HG03064 (cell line): ENCODE data around the gene PRRT2.

Experiments
- ATAC-seq: cut with Tn5 transposase; IDR thresholded peaks from one replicate; pipeline ENCODE4 v1.9.1; 2021; ENCODE audit warnings: low read depth; ENCODE audit not compliant: unreplicated experiment

PRRT2 gene

DNA sequence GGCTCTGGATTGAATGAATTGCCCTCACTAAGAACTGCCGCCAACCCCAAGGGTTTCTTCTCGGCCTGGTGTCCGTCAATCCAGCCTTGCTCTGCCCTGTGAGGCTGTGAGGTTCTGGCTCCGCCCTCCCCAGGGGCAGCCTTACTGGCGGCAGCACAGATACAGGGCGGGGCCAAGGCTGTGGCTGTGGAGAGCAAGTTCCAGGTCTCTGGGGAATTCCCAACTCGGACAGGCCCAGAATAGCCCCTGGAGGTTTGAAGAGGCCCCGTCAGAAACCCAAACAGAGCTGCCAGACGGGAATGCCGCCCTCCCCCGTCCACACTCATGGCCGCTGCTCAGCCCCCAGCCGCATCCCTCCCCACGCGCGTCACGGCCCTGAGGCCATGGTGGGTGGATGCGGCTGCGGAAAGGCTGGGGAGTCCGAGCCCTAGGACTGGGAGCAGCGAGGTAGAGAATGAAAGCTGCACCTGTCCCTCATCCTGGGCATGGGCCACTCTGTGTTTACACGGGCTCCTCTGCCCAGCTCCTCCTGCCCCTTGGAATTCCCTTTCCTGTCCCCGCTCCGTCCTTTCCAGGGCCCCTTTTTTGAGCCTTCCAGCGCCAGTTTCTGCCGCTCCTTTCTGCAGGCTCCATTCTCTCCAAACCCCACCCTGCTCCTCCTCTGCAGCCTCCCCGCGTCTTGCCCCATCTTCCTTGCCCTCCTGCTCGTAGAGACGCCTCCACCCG, 660 bp upstream of the PRRT2 start:
- ATAC-seq, result peak; percentile 40

GRCh38 chr16:29812754-29813643, 1.0 kb downstream of the PRRT2 start:
- ATAC-seq, result no peak

DNA sequence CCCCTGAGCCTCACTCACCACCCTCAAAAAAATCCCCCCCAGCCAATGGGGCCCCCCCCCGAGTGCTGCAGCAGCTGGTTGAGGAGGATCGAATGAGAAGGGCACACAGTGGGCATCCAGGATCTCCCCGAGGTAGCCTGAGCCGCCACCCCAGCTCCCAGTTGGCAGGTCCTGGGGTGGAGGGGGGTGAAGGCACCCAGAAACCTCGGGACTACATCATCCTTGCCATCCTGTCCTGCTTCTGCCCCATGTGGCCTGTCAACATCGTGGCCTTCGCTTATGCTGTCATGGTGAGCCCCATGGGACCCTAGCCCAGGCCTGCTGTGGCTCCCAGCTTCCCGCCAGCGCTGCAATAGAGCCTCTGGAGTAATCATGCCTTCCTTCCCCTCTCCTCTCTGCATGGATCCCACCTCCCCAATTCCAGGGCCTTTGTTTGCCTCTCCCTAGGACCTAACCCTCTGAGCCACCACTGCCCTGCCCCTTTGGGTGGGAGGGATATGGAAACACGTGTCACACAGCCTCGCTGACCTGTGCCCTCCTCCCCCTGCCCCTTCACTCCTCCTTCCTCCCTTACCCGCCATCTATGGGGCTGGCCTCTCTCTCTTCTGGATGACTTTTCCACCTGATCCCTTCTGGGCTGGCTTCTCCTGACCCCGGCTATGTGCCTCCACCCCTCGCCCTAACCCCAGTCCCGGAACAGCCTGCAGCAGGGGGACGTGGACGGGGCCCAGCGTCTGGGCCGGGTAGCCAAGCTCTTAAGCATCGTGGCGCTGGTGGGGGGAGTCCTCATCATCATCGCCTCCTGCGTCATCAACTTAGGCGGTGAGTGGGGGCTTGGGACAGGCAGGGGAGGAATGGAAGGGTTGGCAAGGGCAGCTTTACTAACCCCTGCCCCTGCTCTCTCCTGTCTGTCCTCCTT, 1.9 kb downstream of the PRRT2 start:
- no peak for ATAC-seq

DNA sequence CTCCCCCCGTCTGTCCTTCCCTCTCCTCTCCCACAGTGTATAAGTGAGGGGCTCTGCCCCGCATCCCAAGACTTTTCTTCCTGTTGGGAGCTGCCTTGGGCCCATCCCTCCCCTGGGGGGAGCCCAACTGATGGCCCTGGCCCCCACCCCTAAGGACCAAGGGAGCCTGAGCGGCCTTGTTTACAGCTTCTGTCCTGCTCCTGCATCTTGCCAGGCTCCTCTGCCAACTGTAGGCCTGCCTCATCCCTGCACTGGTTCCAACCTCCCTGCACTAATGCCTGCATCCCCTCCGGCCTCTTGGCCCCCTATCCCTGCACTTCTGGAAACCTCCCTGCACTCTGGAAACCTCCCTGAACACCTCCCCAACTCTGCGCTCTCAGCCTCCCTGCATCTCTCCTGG, 2.6 kb downstream of the PRRT2 start:
- no peak for ATAC-seq

DNA sequence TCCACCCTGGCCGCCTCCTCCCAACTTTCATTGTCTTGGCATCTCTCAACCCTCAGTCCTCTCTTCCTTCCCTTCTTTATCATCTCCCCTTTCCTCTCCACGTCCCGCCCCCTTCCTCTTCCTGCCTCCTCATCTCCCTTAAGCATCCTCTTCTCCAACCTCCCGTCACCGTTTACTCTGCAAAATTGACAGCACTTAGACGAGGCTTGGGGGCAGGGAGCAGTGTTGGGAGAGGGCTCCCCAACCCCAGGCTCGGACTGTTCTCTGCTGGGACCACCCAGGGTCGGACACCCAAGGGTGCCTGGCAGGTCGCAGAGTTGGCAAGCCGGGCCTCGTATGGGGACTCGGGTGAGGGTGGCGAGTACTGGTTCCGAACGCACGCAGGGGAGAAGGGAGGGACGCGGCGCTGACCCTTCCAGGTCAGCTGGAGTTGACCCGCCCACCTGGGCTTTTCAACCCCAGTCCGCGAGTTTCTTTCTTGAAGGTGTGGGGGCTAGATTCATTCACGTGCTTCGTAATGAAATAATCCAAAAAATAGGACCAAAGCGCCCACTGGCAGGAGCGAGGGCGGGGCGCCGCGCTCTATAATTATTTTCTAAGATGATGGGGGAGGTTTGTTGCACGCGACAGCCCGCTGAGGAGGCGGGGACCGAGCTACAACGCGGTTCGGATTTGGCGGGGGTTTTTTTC, 3.2 kb downstream of the PRRT2 start:
- ATAC-seq, result no peak

DNA sequence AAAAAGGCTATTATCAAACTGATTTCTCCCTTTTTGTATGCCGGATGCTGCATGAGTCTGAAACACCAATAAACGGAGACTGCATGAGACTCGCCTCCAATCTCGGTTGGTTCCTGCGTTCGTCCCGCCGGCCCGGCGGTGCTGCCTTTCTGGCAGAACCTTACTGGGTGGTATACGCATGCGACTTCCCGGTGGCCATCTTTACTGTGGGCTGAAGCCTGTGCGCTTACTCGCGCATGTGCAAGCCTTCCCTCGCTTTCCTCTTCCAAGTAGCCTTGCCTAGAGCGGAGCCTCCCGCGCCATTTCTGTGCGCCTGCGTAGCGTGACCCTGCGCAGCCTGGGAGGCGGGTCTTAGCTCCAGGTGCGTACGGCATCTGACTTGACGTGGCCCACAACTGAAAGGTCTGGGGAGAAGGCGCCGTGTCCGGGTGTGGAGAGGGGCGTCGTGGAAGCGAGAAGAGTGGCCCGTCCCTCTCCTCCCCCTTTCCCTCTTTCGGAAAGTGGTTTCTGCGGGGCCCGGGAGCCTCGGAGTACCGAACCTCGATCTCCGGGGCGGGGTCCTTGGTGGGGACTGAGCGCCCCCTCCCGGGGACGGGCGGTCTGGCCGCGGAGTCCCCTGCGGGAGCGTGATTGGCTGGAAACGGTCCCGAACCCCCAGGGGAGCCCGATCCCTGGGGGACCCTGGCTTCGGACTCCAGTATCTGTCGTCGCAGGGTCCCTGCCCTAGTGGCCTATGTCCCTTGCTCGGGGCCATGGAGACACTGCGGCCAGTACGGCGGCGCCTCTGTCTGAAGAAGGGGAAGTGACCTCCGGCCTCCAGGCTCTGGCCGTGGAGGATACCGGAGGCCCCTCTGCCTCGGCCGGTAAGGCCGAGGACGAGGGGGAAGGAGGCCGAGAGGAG, 4.0 kb downstream of the PRRT2 start, which contains the start of gene PAGR1:
Gene PAGR1, plus strand, starts transcription at position 360 of the 901 bp plus-strand sequence. Its CDS starts 374 bp downstream, at position 734.
- ATAC-seq, result peak; percentile 46

DNA sequence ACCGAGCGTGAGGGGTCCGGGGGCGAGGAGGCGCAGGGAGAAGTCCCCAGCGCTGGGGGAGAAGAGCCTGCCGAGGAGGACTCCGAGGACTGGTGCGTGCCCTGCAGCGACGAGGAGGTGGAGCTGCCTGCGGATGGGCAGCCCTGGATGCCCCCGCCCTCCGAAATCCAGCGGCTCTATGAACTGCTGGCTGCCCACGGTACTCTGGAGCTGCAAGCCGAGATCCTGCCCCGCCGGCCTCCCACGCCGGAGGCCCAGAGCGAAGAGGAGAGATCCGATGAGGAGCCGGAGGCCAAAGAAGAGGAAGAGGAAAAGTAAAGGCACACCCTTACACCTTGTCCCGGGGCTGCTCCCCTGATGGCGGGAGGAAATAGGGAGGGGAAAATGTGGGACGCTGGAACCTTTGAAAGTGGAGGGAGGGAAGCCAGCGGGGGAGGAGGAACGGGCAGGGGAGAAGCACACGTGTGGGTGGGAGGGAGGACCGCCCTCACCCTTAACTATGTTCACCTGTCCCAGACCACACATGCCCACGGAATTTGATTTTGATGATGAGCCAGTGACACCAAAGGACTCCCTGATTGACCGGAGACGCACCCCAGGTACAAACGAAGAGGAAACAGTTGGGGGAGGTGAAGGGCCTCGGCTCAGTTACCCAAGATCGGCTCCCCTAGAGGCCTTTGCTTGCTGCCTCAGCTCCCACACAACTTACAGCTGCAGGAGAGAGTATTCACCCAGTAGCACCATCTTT, 4.9 kb downstream of the PRRT2 start:
- peak; percentile 8 for ATAC-seq

DNA sequence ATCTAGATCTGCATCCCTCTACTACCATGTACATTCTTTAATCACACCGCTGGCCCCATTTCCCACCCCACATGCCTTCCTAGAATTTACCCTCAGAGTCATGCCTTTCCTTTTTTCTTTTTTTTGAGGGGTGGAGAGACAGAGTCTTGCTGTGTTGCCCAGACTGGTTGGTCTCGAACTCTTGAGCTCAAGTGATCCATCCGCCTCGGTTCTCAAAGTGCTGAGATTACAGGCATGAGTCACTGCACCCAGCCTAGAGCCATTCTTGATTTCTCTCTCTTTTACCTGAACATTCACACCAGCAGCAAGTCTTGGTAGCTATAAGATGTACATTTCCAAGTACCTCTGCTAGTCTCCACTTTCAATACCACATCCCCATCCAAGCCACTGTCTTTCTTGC, 6.1 kb downstream of the PRRT2 start:
- no peak for ATAC-seq

- ATAC-seq, result no peak
Measured at GRCh38 chr16:29819506-29819905, 7.5 kb downstream of the PRRT2 start.

DNA sequence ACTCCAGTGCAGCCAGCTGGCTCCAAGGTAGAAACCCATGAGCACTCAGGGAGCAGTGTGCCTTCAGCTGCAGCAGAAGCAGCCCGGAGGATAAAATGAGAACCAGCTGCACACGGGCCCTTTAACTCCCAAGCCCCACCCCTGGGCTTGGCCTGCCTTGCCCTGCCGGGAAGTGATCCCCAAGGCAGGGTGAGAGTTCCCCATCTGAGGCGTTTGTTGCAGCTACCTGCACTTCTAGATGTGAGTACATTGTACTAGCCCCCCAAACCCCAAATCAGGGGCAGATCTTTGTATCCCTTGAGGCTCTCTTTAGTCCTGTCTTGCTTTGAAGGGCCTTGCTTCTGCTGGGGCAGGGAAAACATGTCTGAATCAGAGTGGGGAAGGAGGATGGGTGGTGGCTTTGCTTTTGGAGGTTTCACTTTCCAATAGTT, 8.3 kb downstream of the PRRT2 start, which contains the start of gene MVP:
Gene MVP, plus strand, starts transcription at position 192 of the 431 bp plus-strand sequence. CDS start 10,088 bp downstream, outside the sequence.
- no peak for ATAC-seq

GRCh38 chr16:29820730-29821642, 9.0 kb downstream of the PRRT2 start:
- no peak for ATAC-seq

DNA sequence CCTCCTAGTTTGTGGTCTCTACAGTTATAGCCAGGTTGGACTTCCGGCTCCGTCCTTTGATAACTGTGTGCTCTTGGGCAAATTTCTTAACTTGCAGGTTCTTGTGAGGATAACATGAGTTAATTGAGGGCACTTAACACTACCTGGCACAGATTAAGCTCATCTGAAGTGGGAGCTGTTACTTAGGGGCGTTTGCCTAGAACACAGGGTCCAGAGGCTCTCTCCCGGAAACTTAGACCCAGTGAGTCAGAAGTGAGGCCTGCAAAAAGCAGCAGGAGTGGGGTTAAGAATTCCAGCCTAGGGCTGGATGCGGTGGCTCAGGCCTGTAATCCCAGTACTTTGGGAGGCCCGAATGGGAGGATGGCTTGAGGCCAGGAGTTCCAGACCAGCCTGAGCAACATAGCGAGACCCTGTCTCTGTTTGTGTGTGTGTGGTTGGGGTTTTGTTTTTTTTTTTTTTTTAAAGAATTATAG, 9.7 kb downstream of the PRRT2 start:
- no peak for ATAC-seq

- ATAC-seq, result no peak
Measured at GRCh38 chr16:29824589-29825144, 12.7 kb downstream of the PRRT2 start.

- no peak for ATAC-seq
Measured at GRCh38 chr16:29825145-29826044, 13.4 kb downstream of the PRRT2 start.

GRCh38 chr16:29826342-29826695, 14.3 kb downstream of the PRRT2 start:
- no peak for ATAC-seq

- ATAC-seq, result no peak
Measured at GRCh38 chr16:29830774-29831173, 18.8 kb downstream of the PRRT2 start.
